SJCRH30 (cell line): ENCODE results near the gene TMPRSS3. TPM values are rescaled to one million over a fixed set of nuclear protein-coding genes. Genes with fewer than 3 reads are reported as not detected.

Experiments used
- DNase-seq, 2 experiments: peaks; one replicate each; pipeline ENCODE4 v3.0.0-alpha.2; 2015 to 2020
- H3K27ac ChIP-seq: fragments of 250-450 bp; sonication (Bioruptor Pico); 2 replicates; pipeline ENCODE4 v1.5.1; 2020; ENCODE audit warnings: mild to moderate bottlenecking, moderate library complexity
- H3K27me3 ChIP-seq: fragments of 250-450 bp; sonication (Bioruptor Pico); 2 replicates; pipeline ENCODE4 v1.5.1; 2020; ENCODE audit warnings: mild to moderate bottlenecking, moderate library complexity
- H3K36me3 ChIP-seq: fragments of 250-450 bp; sonication (Bioruptor Pico); 2 replicates; pipeline ENCODE4 v1.5.1; 2020; ENCODE audit warnings: mild to moderate bottlenecking, moderate library complexity
- H3K4me1 ChIP-seq: fragments of 250-450 bp; sonication (Bioruptor Pico); 2 replicates; pipeline ENCODE4 v1.5.1; 2020; ENCODE audit warnings: mild to moderate bottlenecking, moderate library complexity
- H3K4me3 ChIP-seq: fragments of 250-450 bp; sonication (Bioruptor Pico); 2 replicates; pipeline ENCODE4 v1.5.1; 2020; ENCODE audit warnings: mild to moderate bottlenecking, moderate library complexity
- H3K9me3 ChIP-seq: fragments of 250-450 bp; sonication (Bioruptor Pico); replicated peaks from 2 replicates; pipeline ENCODE4 v1.5.1; 2020; ENCODE audit warnings: mild to moderate bottlenecking, moderate library complexity
- total RNA-seq: library from RNA; depleted of rRNA; stranded (reverse); fragments of >200 nt; shearing (Covaris generic); gene quantifications from 2 replicates; pipeline ENCODE4 v1.2.3, GENCODE V29; 2014

The TMPRSS3 gene
- total RNA-seq, 1 experiment from 2014 or later: not detected

GRCh38 chr21:42407476-42407875, 11.6 kb upstream of the TMPRSS3 start:
- H3K27me3 ChIP-seq: 0 out of 2 replicates have a peak, but pooled peaks cover 3% of the 10 kb centered on the region
- no peak for DNase-seq
- H3K36me3 ChIP-seq: no peaks in the 10 kb centered on the region
- H3K9me3 ChIP-seq: no peaks in the 10 kb centered on the region
- no peaks in the 10 kb centered on the region for H3K4me1 ChIP-seq
- no peak overlapping the region for H3K4me3 ChIP-seq
- H3K27ac ChIP-seq: no peak overlapping the region

- Histone ChIP-seq H3K36me3 (no peaks in the 10 kb centered on the region), H3K27me3 (0 out of 2 replicates have a peak, but pooled peaks cover 3% of the 10 kb centered on the region), H3K27ac (no peak overlapping the region), H3K4me1 (no peaks in the 10 kb centered on the region), H3K4me3 (no peak overlapping the region), H3K9me3 (no peaks in the 10 kb centered on the region)
- no peak for DNase-seq
These were observed 11.0 kb upstream of the TMPRSS3 start for GRCh38 chr21:42406866-42407265.

- no peak overlapping the region for H3K27ac ChIP-seq
- no peaks in the 10 kb centered on the region for H3K9me3 ChIP-seq
- no peaks in the 10 kb centered on the region for H3K36me3 ChIP-seq
- no peak for DNase-seq
- H3K27me3 ChIP-seq: no peaks in the 10 kb centered on the region
- H3K4me3 ChIP-seq: no peak overlapping the region
- H3K4me1 ChIP-seq: no peaks in the 10 kb centered on the region
These were observed 10.4 kb upstream of the TMPRSS3 start for GRCh38 chr21:42406201-42406621.

GRCh38 chr21:42405064-42406013, 9.5 kb upstream of the TMPRSS3 start:
- H3K9me3 ChIP-seq: no peaks in the 10 kb centered on the region
- H3K4me1 ChIP-seq: no peaks in the 10 kb centered on the region
- DNase-seq: no peak

GRCh38 chr21:42404539-42404938, 8.7 kb upstream of the TMPRSS3 start:
- no peaks in the 10 kb centered on the region for H3K36me3 ChIP-seq
- H3K27me3 ChIP-seq: no peaks in the 10 kb centered on the region
- no peak overlapping the region for H3K27ac ChIP-seq
- H3K9me3 ChIP-seq: no peaks in the 10 kb centered on the region
- H3K4me3 ChIP-seq: no peak overlapping the region
- no peak for DNase-seq
- H3K4me1 ChIP-seq: no peaks in the 10 kb centered on the region

More at GRCh38 chr21:42405064-42406013, 9.5 kb upstream of the TMPRSS3 start:
- Histone ChIP-seq H3K27me3 (no peaks in the 10 kb centered on the region), H3K27ac (no peak overlapping the region), H3K36me3 (no peaks in the 10 kb centered on the region), H3K4me3 (no peak overlapping the region)

GRCh38 chr21:42403611-42404231, 7.9 kb upstream of the TMPRSS3 start, which contains the start of gene UBASH3A:
TSS of gene UBASH3A (plus strand) at chr21:42403902. CDS start at chr21:42403946, 44 bp downstream.
- H3K4me1 ChIP-seq: no peaks in the 10 kb centered on the region
- no peak within 1 kb of the TSS for H3K4me3 ChIP-seq
- H3K27me3 ChIP-seq: no peaks in the 10 kb centered on the region
- H3K9me3 ChIP-seq: no peaks in the 10 kb centered on the region
- no peaks in the 10 kb centered on the region for H3K36me3 ChIP-seq
- no peak for DNase-seq
- H3K27ac ChIP-seq: no peak within 1 kb of the TSS

GRCh38 chr21:42401820-42402251, 6.0 kb upstream of the TMPRSS3 start:
- H3K9me3 ChIP-seq: no peaks in the 10 kb centered on the region
- no peak for DNase-seq
- H3K27ac ChIP-seq: no peak overlapping the region
- no peak overlapping the region for H3K4me3 ChIP-seq
- no peaks in the 10 kb centered on the region for H3K4me1 ChIP-seq
- no peaks in the 10 kb centered on the region for H3K27me3 ChIP-seq
- no peaks in the 10 kb centered on the region for H3K36me3 ChIP-seq

GRCh38 chr21:42401154-42401553, 5.3 kb upstream of the TMPRSS3 start:
- no peak for DNase-seq
- Histone ChIP-seq H3K4me3 (no peak overlapping the region), H3K9me3 (no peaks in the 10 kb centered on the region), H3K36me3 (no peaks in the 10 kb centered on the region), H3K27ac (no peak overlapping the region), H3K4me1 (no peaks in the 10 kb centered on the region), H3K27me3 (no peaks in the 10 kb centered on the region)

GRCh38 chr21:42400525-42400924, 4.7 kb upstream of the TMPRSS3 start:
- no peaks in the 10 kb centered on the region for H3K27me3 ChIP-seq
- no peak overlapping the region for H3K4me3 ChIP-seq
- no peaks in the 10 kb centered on the region for H3K36me3 ChIP-seq
- no peak overlapping the region for H3K27ac ChIP-seq
- DNase-seq: no peak
- H3K4me1 ChIP-seq: no peaks in the 10 kb centered on the region
- no peaks in the 10 kb centered on the region for H3K9me3 ChIP-seq

GRCh38 chr21:42398436-42399028, 2.7 kb upstream of the TMPRSS3 start:
- no peaks in the 10 kb centered on the region for H3K36me3 ChIP-seq
- no peaks in the 10 kb centered on the region for H3K9me3 ChIP-seq
- no peak overlapping the region for H3K27ac ChIP-seq
- H3K4me3 ChIP-seq: no peak overlapping the region
- no peak for DNase-seq
- no peaks in the 10 kb centered on the region for H3K27me3 ChIP-seq
- H3K4me1 ChIP-seq: no peaks in the 10 kb centered on the region

- Histone ChIP-seq H3K4me1 (no peaks in the 10 kb centered on the region), H3K9me3 (no peaks in the 10 kb centered on the region), H3K27ac (no peak overlapping the region), H3K4me3 (no peak overlapping the region), H3K36me3 (no peaks in the 10 kb centered on the region), H3K27me3 (no peaks in the 10 kb centered on the region)
- no peak for DNase-seq
These were observed 2.0 kb upstream of the TMPRSS3 start for GRCh38 chr21:42397746-42398394.

GRCh38 chr21:42396799-42397745, 1.2 kb upstream of the TMPRSS3 start:
- H3K27me3 ChIP-seq: no peaks in the 10 kb centered on the region
- DNase-seq: no peak
- H3K36me3 ChIP-seq: no peaks in the 10 kb centered on the region

GRCh38 chr21:42395302-42395701, 550 bp downstream of the TMPRSS3 start:
- H3K4me3 ChIP-seq: no peak overlapping the region
- H3K27ac ChIP-seq: no peak overlapping the region
- no peaks in the 10 kb centered on the region for H3K27me3 ChIP-seq
- H3K4me1 ChIP-seq: no peaks in the 10 kb centered on the region
- no peak for DNase-seq
- H3K9me3 ChIP-seq: no peaks in the 10 kb centered on the region
- H3K36me3 ChIP-seq: no peaks in the 10 kb centered on the region

More at GRCh38 chr21:42396799-42397745, 1.2 kb upstream of the TMPRSS3 start:
- H3K27ac ChIP-seq: no peak overlapping the region
- H3K4me3 ChIP-seq: no peak overlapping the region
- no peaks in the 10 kb centered on the region for H3K4me1 ChIP-seq
- H3K9me3 ChIP-seq: no peaks in the 10 kb centered on the region
